HEK293T (cell line): ENCODE data around the gene BLOC1S5.

Experiments
- ARNT ChIP-seq: fragments of 450-650 bp; IDR thresholded peaks from 2 replicates; pipeline ENCODE4 v1.6.1; 2017; ENCODE audit warnings: mild to moderate bottlenecking
- BHLHE40 ChIP-seq: fragments of 450-650 bp; IDR thresholded peaks from 2 replicates; pipeline ENCODE4 v1.6.1; 2016; ENCODE audit warnings: mild to moderate bottlenecking, moderate library complexity, borderline replicate concordance
- FOXA1 ChIP-seq: fragments of 450-650 bp; IDR thresholded peaks from 2 replicates; pipeline ENCODE4 v1.6.1; 2016; ENCODE audit warnings: mild to moderate bottlenecking
- FOXK2 ChIP-seq: fragments of 450-650 bp; IDR thresholded peaks from 2 replicates; pipeline ENCODE4 v1.6.1; 2016; ENCODE audit warnings: mild to moderate bottlenecking
- HDGF ChIP-seq: fragments of 450-650 bp; IDR thresholded peaks from 2 replicates; pipeline ENCODE4 v1.6.1; 2017; ENCODE audit warnings: antibody characterized with exemption, borderline replicate concordance
- PKNOX1 ChIP-seq: fragments of 450-650 bp; IDR thresholded peaks from 2 replicates; pipeline ENCODE4 v1.6.1; 2016
- SP1 ChIP-seq: fragments of 450-650 bp; IDR thresholded peaks from 2 replicates; pipeline ENCODE4 v1.6.1; 2017
- TARDBP ChIP-seq: fragments of 450-650 bp; IDR thresholded peaks from 2 replicates; pipeline ENCODE4 v1.6.1; 2016
- ZNF384 ChIP-seq: fragments of 450-650 bp; IDR thresholded peaks from 2 replicates; pipeline ENCODE4 v1.6.1; 2016

- TF ChIP-seq PKNOX1 (no peak), HDGF (no peak), SP1 (no peak), BHLHE40 (no peak), ARNT (no peak), FOXK2 (no peak), ZNF384 (no peak), FOXA1 (no peak), TARDBP (no peak)
These were observed 44.1 kb downstream of the BLOC1S5 start for GRCh38 chr6:8020083-8020482.
